Pancreas (tissue), 10 donors: ENCODE results near the gene SLC26A11. TPM values are rescaled to one million over a fixed set of nuclear protein-coding genes. Genes with fewer than 3 reads are reported as not detected.
A peak's percentile ranks its signal among the peaks of the same experiment; 100 is the strongest.
"Not testable (repeated sequence)": the region's sequence is repeated elsewhere in the genome, so short reads cannot be mapped to it uniquely, and the experiment has no call there.

Experiments
- ATAC-seq, 4 donors: fragments of 200-7000 bp; cut with Tn5 transposase; one replicate each; pipeline versions ENCODE4 v1.8.0 to v1.9.1; 2020; ENCODE audit warnings: mild to moderate bottlenecking in 4 of 4, moderate library complexity in 4 of 4
- DNase-seq, 6 donors: peaks; one replicate each; pipeline ENCODE4 v3.0.0-alpha.2; 2020
- FAIRE-seq: peaks from 2 replicates; lab custom pipeline; 2012; peaks lifted over from hg19 to GRCh38; lab: Jason Lieb, UNC
- H3K27ac ChIP-seq, 4 donors: fragments of 200-600 bp; sonication (generic); 1 replicate in 3 of 4; 2 replicates in 1 of 4; pipeline versions ENCODE4 v1.5.0 to v1.8.0; 2020
- H3K27me3 ChIP-seq, 4 donors: fragments of 200-600 bp; one replicate each; pipeline ENCODE4 v1.8.0; 2021
- H3K36me3 ChIP-seq, 3 donors: fragments of 200-600 bp; sonication (generic) in 1 of 3; one replicate each; pipeline versions ENCODE4 v1.5.0 to v1.8.0; 2020 to 2021
- H3K4me1 ChIP-seq, 3 donors: fragments of 200-600 bp; one replicate each; pipeline ENCODE4 v1.8.0; 2021
- H3K4me3 ChIP-seq, 4 donors: fragments of 200-600 bp; sonication (generic) in 2 of 4; one replicate each; pipeline versions ENCODE4 v1.5.0 to v1.8.0; 2020 to 2021
- H3K9me3 ChIP-seq, 4 donors: fragments of 200-600 bp; one replicate each; pipeline ENCODE4 v1.8.0; 2021
- CTCF ChIP-seq, 4 donors: fragments of 200-600 bp; sonication (generic) in 3 of 4; IDR thresholded peaks; one replicate each; pipeline versions ENCODE4 v1.5.0 to v1.8.0; 2021; ENCODE audit warnings: antibody characterized with exemption in 4 of 4
- WGBS, 2 donors: extraction: QIAGEN DNeasy Blood & Tissue Kit; methylation state at CpG; one replicate each; pipeline ENCODE4 v1.1.7; 2013; 5-methylcytosine and 5-hydroxymethylcytosine counted together
- intact Hi-C, 3 donors: fragments of 100-400 bp; cut with DNase I; formaldehyde crosslinking; loops; one replicate each; pipeline versions ENCODE4 v1.11.1 to v1.14.2; 2022
- polyA plus RNA-seq, 2 donors: library from polyadenylated mRNA; stranded (reverse); fragments of 200-250 nt; gene quantifications; one replicate each; pipeline ENCODE4 v1.2.3, GENCODE V29; 2013
- total RNA-seq, 6 donors: library from RNA; stranded (reverse); fragmentation: NEBNext Ultra II Directional in 4 of 6; extraction: Animal tissue kit (Norgen Biotek cat#: 25700) in 4 of 6; gene quantifications; one replicate each; pipeline versions ENCODE4 v1.2.1 to v1.2.4, GENCODE V29; 2021 to 2023
- donor health status: healthy with polysubstance abuse.
- donor health status: DM: no; HTN: no; CAD: no; lungs with moderate emphysema.
- donor health status: DM: no; HTN: no; CAD: no.
- donor health status: control.
- donor health status: control.
- donor health status: Bipolar disorder and iron deficiency.
- donor health status: DM: yes; HTN: yes; CAD: no.
- donor health status: DM: no; HTN: no; CAD: no.
- donor health status: DM: no; HTN: no; CAD: no.
- donor health status: DM: yes; HTN: yes; CAD: no.

Gene SLC26A11
- total and polyA plus RNA-seq, 8 donors: 5.1 to 23.6 (median 8.8) TPM

GRCh38 chr17:80243526-80244433, 23.6 kb downstream of the SLC26A11 start:
- Histone ChIP-seq H3K9me3 (no peaks in the 10 kb centered on the region), H3K27ac (no peak overlapping the region), H3K36me3 (peaks cover 0 to 21% (median 0%) of the 10 kb centered on the region in 3 donors), H3K27me3 (no peaks in the 10 kb centered on the region), H3K4me3 (no peak overlapping the region), H3K4me1 (no peaks in the 10 kb centered on the region)
- ATAC-seq (no peak), FAIRE-seq (no peak), DNase-seq (peak in 1 of 6 donors; percentile 40)
- intact Hi-C loops: loop anchor here in 1 of 3 donors (10.0 kb wide), 1 partner anchor 149 kb away; no protein-coding TSS in a partner anchor
- no peak for TF ChIP-seq CTCF (IDR thresholded peaks at IDR 0.05)
- WGBS, 2 donors: 92 to 94% methylated on average over 26 of the region's 26 CpGs

DNA sequence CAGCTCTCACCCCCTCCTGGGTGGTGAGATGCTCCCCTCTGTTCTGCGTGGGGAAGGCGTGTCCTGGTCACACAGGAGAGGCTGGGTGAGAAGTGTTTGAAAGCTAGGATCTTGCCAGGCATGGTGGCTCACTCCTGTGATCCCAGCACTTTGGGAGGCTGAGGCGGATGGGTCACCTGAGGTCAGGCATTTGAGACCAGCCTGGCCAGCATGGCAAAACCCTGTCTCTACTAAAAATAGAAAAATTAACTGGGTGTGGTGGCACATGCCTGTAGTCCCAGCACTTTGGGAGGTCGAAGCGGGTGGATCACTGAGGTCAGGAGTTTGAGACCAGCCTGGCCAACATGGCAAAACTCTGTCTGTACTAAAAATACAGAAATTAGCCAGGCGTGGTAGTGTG, 24.2 kb downstream of the SLC26A11 start:
- not testable (repeated sequence) for H3K4me1 ChIP-seq, H3K27me3 ChIP-seq, H3K27ac ChIP-seq, FAIRE-seq, H3K9me3 ChIP-seq, DNase-seq, H3K4me3 ChIP-seq, ATAC-seq
- WGBS, 2 donors: 94 to 98% methylated on average over 6 of the region's 6 CpGs
- intact Hi-C loops: loop anchor here in 1 of 3 donors (10.0 kb wide), 1 partner anchor 150 kb away; no protein-coding TSS in a partner anchor
- peaks cover 0 to 21% (median 0%) of the 10 kb centered on the region in 3 donors for H3K36me3 ChIP-seq

GRCh38 chr17:80244871-80245509, 24.8 kb downstream of the SLC26A11 start:
- H3K36me3 ChIP-seq: peaks cover 0 to 21% (median 0%) of the 10 kb centered on the region in 3 donors
- H3K4me3 ChIP-seq: no peak overlapping the region
- H3K9me3 ChIP-seq: no peaks in the 10 kb centered on the region
- no peaks in the 10 kb centered on the region for H3K27me3 ChIP-seq
- intact Hi-C loops: loop anchor here in 1 of 3 donors (10.0 kb wide), 1 partner anchor 150 kb away; no protein-coding TSS in a partner anchor
- ATAC-seq (no peak), FAIRE-seq (no peak), DNase-seq (peak in 1 of 6 donors; percentile 37)
- H3K4me1 ChIP-seq: no peaks in the 10 kb centered on the region
- WGBS, 2 donors: 89 to 92% methylated on average over 22 of the region's 22 CpGs
- TF ChIP-seq CTCF (IDR thresholded peaks at IDR 0.05): no peak
- no peak overlapping the region for H3K27ac ChIP-seq

DNA sequence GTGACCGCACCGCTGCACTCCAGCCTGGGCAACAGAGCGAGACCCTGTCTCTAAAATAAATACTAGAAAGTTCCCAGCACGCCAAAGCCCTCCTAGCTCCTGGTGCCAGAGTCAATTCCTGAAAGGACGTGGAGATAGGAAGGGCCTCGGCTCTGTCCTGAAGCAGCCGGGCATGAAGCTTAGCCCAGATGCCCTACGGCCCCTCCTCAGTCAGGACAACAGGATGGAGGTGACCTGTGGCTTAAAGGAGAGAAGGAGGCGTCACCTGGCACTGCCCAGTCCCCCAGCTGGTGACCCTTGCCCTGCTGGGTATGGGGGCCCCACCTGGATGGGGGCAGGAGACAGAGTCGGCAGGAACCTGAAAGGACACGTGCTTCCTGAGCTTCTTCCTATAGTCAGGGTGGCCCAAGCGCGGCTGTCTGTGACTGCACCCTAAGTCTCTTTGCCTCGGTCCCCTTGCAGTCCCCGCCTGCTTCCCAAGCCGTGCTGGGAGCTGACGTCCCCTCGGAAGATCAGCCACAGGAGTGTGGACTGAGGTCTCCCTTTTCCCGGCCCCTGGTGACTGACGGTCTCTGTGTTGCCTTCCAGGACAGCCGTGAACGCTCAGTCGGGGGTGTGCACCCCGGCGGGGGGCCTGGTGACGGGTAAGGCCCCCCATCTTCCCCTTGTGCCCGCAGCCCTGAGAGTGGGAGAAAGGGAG, 25.5 kb downstream of the SLC26A11 start:
- no peak for TF ChIP-seq CTCF (IDR thresholded peaks at IDR 0.05)
- Histone ChIP-seq H3K4me1 (no peaks in the 10 kb centered on the region), H3K4me3 (no peak overlapping the region), H3K36me3 (peaks cover 0 to 21% (median 0%) of the 10 kb centered on the region in 3 donors), H3K27me3 (no peaks in the 10 kb centered on the region), H3K27ac (no peak overlapping the region), H3K9me3 (no peaks in the 10 kb centered on the region)
- FAIRE-seq (no peak), ATAC-seq (no peak), DNase-seq (peak in 1 of 6 donors; percentile 59)
- intact Hi-C loops: loop anchor here in 1 of 3 donors (10.0 kb wide), 1 partner anchor 151 kb away; no protein-coding TSS in a partner anchor
- 91 to 95% methylated on average over 22 to 27 of the region's 27 CpGs for WGBS, 2 donors

DNA sequence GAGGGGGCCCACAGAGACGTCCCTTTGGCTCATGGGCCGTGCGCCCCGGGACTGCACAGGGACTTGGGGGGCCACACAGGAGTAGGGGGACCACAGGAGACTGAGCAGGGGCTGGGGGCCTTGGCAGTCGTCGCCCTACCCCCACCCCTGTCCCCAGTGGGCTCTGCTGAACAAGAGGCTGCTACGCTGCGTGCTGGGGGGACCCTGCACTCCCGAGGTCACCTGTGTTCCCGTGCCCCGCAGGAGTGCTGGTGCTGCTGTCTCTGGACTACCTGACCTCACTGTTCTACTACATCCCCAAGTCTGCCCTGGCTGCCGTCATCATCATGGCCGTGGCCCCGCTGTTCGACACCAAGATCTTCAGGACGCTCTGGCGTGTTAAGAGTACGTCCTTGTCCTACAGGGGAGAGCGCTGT, 26.0 kb downstream of the SLC26A11 start:
- Histone ChIP-seq H3K27me3 (no peaks in the 10 kb centered on the region), H3K27ac (no peak overlapping the region), H3K36me3 (peaks cover 0 to 21% (median 0%) of the 10 kb centered on the region in 3 donors), H3K9me3 (no peaks in the 10 kb centered on the region), H3K4me3 (no peak overlapping the region), H3K4me1 (no peaks in the 10 kb centered on the region)
- TF ChIP-seq CTCF (IDR thresholded peaks at IDR 0.05): no peak
- intact Hi-C loops: loop anchor here in 1 of 3 donors (10.0 kb wide), 1 partner anchor 151 kb away; no protein-coding TSS in a partner anchor
- 94% methylated on average over 17 to 19 of the region's 19 CpGs for WGBS, 2 donors
- FAIRE-seq: no peak
- DNase-seq: peak in 1 of 6 donors; percentile 59
- no peak for ATAC-seq
